Measurements from ENCODE around the gene PCLAF. TPM values are rescaled to one million over a fixed set of nuclear protein-coding genes. Genes with fewer than 3 reads are reported as not detected.

PCLAF gene
- 6.6 and 56.7 TPM in 2 replicates for total RNA-seq (ENCODE audit: low replicate concordance)

GRCh38 chr15:64381000-64381751 lies at the start of gene PCLAF:
Gene PCLAF (minus strand): TSS chr15:64381441. CDS start chr15:64381371, 70 bp downstream.
- peak; percentile 93 for DNase-seq (ENCODE audit: low read depth)
- peak within 1 kb of the TSS; percentile 80 for H3K4me3 ChIP-seq (ENCODE audit: low read depth, low read length)
- TF ChIP-seq CTCF (IDR thresholded peaks at IDR 0.05; ENCODE audit: insufficient read depth, low read length): no peak

GRCh38 chr15:64430000-64430735 lies 48.9 kb upstream of the PCLAF start:
- peak; percentile 98 for DNase-seq (ENCODE audit: low read depth)
- H3K4me3 ChIP-seq (ENCODE audit: low read depth, low read length): peak overlapping the region; percentile 1
- TF ChIP-seq CTCF (IDR thresholded peaks at IDR 0.05; ENCODE audit: insufficient read depth, low read length): no peak

GRCh38 chr15:64429448-64429847 lies 48.2 kb upstream of the PCLAF start:
- no peak for TF ChIP-seq CTCF (IDR thresholded peaks at IDR 0.05; ENCODE audit: insufficient read depth, low read length)
- no peak overlapping the region for H3K4me3 ChIP-seq (ENCODE audit: low read depth, low read length)
- DNase-seq (ENCODE audit: low read depth): no peak

DNA sequence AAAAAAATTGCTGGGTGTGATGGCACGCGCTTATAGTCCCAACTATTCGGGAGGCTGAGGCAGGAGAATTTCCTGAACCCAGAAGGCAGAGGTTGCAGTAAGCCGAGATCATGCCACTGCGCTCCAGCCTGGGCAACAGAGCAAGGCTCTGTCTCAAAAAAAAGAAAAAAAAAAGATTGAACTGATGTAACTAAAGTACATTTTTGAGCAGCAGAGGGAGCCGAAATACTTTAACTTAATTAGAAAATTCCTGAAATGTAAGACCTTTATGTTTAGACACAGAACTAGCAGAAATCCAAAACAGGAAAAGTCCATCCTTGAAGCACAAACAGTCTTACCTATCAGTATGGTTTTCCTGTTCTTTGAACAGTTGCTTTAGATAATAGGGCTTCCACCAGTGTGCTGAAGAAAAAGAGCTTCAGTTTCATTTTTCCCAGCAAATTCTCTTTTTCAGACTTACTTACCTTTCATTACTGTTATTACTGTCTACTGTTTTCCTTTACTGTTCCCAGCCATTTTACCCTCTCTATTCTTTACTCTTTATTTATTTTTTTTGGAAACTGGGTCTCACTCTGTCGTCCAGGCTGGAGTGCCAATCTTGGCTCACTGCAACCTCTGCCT lies 45.7 kb upstream of the PCLAF start:
- DNase-seq (ENCODE audit: low read depth): peak; percentile 75
- H3K4me3 ChIP-seq (ENCODE audit: low read depth, low read length): no peak overlapping the region
- TF ChIP-seq CTCF (IDR thresholded peaks at IDR 0.05; ENCODE audit: insufficient read depth, low read length): peak; percentile 19

DNA sequence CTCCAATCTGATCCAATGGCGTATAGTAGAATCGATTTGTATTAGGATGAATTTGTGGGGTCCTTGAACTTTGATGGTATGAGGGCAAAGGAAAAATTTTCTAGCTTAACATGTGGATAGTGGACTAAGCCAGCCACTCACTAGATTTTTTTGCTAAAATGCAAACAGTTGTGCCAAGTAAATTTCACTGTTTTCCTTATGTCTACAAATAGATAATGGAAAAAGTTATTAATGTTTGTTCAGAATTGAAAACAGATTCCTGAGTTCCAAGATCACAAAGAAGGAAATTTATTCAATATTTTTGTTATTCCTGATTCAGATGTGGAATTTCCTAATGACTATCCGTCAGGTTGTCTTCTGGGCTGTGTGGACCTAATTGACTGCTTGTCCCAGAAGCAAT lies 44.0 kb upstream of the PCLAF start:
- no peak overlapping the region for H3K4me3 ChIP-seq (ENCODE audit: low read depth, low read length)

GRCh38 chr15:64423970-64424369 lies 42.7 kb upstream of the PCLAF start:
- DNase-seq (ENCODE audit: low read depth): no peak
- TF ChIP-seq CTCF (IDR thresholded peaks at IDR 0.05; ENCODE audit: insufficient read depth, low read length): no peak
- H3K4me3 ChIP-seq (ENCODE audit: low read depth, low read length): no peak overlapping the region

More for the DNA sequence above, 44.0 kb upstream of the PCLAF start:
- TF ChIP-seq CTCF (IDR thresholded peaks at IDR 0.05; ENCODE audit: insufficient read depth, low read length): no peak
- no peak for DNase-seq (ENCODE audit: low read depth)
